HG02571 (cell line): ENCODE measurements around the gene GP1BA.

Experiments
- ATAC-seq: cut with Tn5 transposase; IDR thresholded peaks from one replicate; pipeline ENCODE4 v1.9.1; 2021; ENCODE audit warnings: mild to moderate bottlenecking, moderate library complexity; ENCODE audit not compliant: unreplicated experiment

GP1BA gene

GRCh38 chr17:4971826-4972225 is 39.7 kb downstream of the GP1BA start:
- ATAC-seq = no peak

- no peak for ATAC-seq
Measured at GRCh38 chr17:4972322-4972721, 40.2 kb downstream of the GP1BA start.

- no peak for ATAC-seq
Measured at GRCh38 chr17:4972752-4973151, 40.7 kb downstream of the GP1BA start.

- ATAC-seq = no peak
Measured at GRCh38 chr17:4973256-4974114, 41.4 kb downstream of the GP1BA start.

- ATAC-seq = no peak
Measured at GRCh38 chr17:4974115-4974670, 42.1 kb downstream of the GP1BA start.

GRCh38 chr17:4978726-4979125 is 46.6 kb downstream of the GP1BA start:
- no peak for ATAC-seq

- ATAC-seq = no peak
Measured at GRCh38 chr17:4980644-4981216, 48.7 kb downstream of the GP1BA start.

GRCh38 chr17:4982305-4982704 is 50.2 kb downstream of the GP1BA start:
- no peak for ATAC-seq
